GM10248 (cell line): ENCODE results near the gene OSBPL7.

Experiments used
- CTCF ChIA-PET: fragments of 300-600 bp; sonication (Branson Sonifier 250); formaldehyde crosslinking; extraction: SDS; loops from one replicate; lab custom pipeline; 2021; ENCODE audit warnings: antibody characterized with exemption; lab: Yijun Ruan, JAX
- POLR2A ChIA-PET: fragments of 350-650 bp; sonication (Branson Sonifier 250); formaldehyde crosslinking; extraction: SDS; loops from one replicate; lab custom pipeline; 2020; ENCODE audit warnings: antibody characterized with exemption; lab: Yijun Ruan, JAX
- DNase-seq: peaks from one replicate; pipeline ENCODE4 v3.0.0; 2012; ENCODE audit errors: extremely low spot score
- CTCF ChIP-seq: IDR thresholded peaks from 2 replicates; pipeline ENCODE4 v1.5.1; 2012; ENCODE audit warnings: mild to moderate bottlenecking, low read depth; ENCODE audit errors: extremely low read depth, missing control alignments, control extremely low read depth

Gene OSBPL7

DNA sequence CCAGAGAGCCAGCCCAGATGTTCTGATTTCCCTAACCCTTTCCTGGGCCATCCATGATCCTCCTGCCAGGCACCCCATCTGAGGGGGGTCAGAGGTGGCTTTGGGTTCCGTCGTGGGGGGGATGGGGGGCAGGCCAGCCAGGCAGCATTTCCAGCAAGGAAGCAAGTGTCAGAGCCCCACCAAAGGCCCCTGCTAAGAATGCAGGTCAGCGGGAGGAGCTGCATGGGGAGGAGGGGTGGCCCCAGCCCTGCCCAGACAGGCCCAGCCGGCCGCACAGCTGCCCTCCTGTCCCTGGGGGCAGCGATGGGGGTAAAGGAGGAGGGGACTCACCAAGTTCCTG, 21.8 kb upstream of the OSBPL7 start:
- no peak for DNase-seq
- ChIA-PET POLR2A (interaction anchor here (0.5 to 0.7 kb wide), 2 partner anchors 62 to 169 kb away, joined by 3 read pairs; no protein-coding TSS in a partner anchor), CTCF (interaction anchor here (0.7 to 25.0 kb wide), 24 partner anchors 9 to 779 kb away, joined by 3 to 687 read pairs (median 4); partner anchors contain the start of genes CDK5RAP3, LRRC46, MRPL10 and PNPO)
- no peak for TF ChIP-seq CTCF

DNA sequence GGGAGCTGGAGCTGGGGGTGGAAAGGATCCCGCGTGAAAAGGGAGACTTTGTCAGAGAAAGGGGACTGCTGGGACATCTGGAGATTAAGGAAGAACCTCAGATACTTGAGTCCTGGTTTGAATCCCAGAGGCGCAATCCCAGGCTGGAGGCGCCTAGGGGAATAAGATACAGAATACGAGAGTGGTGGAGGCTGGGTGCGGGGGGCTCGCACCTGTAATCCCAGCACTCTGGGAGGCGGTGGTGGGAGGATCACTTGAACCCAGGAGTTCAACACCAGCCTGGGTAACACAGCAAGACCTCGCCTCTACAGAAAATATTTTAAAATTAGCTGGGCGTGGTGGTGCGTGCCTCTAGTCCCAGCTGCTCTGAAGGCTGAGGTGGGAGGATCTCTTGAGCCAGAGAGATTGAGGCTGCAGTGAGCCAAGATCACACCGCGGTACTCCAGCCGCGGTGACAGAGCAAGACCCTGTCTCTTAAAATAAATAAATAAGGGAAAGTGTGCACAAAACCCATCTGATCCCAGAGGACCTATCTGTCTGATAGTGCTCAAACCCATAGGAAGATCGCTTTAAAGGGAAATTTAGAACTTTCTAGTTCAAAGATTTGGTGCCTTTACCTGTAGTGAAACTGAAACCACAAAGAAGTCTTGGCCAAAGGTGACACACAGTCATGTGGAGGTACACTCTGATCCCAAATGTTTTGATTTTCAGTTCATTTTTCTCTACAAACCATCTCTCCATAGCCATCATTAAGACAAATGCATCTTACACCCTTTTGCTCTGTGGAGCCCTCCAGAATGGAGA, 20.1 kb upstream of the OSBPL7 start:
- ChIA-PET CTCF (interaction anchor here (0.9 to 25.0 kb wide), 33 partner anchors 12 to 193 kb away, joined by 3 to 687 read pairs (median 4); partner anchors contain the start of genes CDK5RAP3, KPNB1, LRRC46 and MRPL10), POLR2A (no interaction called here)
- no peak for TF ChIP-seq CTCF
- no peak for DNase-seq

DNA sequence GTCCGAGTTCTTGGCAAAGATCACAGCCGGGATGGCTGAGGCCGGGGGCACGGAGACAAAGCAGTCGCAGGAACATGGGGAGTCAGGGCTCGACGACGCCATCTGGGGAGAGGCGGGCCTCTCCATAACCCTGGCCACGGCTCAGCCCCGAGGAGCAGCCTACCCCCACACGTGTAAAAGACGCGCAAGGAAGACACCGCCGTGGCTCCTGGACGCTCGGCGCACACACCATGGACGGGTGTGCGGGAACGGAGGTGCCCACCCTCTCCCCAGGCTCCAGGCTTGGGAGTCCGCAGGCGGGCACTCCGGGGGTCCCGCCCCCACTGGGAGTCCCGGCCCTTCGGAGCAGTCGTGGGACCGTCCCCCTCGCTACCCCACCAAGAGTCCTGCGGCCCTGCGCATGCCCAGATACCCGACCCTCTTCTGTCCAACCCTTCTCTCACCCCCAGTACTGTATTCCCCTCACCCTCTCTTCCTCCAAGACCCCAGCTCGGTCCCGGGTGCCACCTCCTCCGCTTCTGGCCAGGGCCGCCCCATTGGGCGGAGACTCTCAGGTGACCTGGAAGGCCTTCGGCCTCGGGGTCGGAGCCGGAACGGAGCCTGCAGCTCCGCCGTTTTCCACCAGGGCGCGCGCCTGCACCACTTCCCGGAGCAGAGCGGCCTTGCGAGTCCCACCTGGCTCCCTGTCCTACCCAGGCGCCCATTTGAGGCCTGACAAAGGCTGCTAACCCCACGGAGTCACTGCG, 19.3 kb upstream of the OSBPL7 start, which contains the start of gene SCRN2:
Gene SCRN2, minus strand, starts transcription at position 532 of the 746 bp plus-strand sequence. Its CDS starts 430 bp downstream, at position 102.
- DNase-seq = peak; percentile 93
- peak; percentile 95 for TF ChIP-seq CTCF
- CTCF ChIA-PET = interaction anchor here (0.7 to 25.0 kb wide), 30 partner anchors 11 to 194 kb away, joined by 3 to 687 read pairs (median 4); partner anchors contain the start of genes CDK5RAP3, KPNB1, LRRC46 and MRPL10
- POLR2A ChIA-PET = no interaction called here

DNA sequence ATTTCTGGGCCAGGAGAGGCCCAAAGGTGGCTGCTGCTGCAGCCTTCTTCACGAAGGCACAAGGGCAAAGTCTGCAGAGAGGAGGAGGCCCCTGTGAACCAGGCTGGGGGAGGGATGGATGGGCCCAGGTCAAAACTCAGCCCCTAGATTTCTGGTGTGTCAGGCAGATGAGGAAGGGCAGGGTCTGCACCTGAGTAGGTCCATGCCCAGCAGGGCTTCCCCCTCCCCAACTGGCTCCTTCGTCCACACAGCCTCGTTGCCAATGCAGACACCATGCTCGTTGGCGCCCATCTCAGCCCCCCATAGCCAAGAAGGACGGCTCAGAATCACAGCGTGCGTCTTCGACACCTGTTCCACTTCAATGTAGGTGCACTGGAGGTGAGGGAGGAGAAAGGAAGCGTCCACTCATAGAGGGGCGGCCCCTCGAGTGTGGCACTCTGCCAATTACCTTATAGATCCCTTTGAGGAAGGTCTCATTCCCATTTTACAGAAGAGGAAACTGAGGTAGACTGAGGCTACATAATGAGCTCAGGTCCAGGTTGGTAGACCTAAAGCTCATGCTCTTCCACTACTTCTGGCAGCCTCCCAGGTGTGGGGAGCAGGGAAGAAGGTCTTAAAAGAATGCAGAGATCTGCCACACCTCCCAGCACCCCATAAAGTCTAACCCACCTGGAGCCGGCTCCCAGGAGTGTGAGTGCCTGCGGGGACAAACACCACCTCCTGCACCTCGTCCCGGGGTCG, 18.6 kb upstream of the OSBPL7 start:
- ChIA-PET CTCF (interaction anchor here (0.6 to 25.0 kb wide), 24 partner anchors 10 to 190 kb away, joined by 3 to 687 read pairs (median 4); partner anchors contain the start of genes CDK5RAP3, KPNB1, LRRC46 and MRPL10), POLR2A (no interaction called here)
- no peak for TF ChIP-seq CTCF

DNA sequence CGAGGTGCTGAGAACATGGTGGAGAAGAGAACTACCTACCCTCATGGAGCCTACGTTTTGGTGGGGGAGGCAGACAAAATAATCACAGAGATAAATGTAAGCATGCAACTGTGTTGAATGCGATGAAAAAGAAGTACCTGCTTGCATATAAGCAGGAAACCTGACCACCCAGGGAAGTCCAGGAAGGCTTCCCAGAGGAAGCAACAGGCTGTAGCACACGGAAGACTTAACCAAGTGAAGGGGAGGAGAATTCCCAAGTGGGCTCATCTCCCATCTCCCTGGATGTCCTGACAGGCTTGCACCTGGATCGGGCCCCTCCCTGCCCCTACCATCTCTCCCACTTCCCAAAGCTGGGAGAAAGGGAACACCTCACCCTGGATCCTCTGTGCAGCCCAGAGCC, 17.5 kb upstream of the OSBPL7 start:
- TF ChIP-seq CTCF = no peak
- POLR2A ChIA-PET = no interaction called here
- no peak for DNase-seq
- CTCF ChIA-PET = interaction anchor here (0.7 to 25.0 kb wide), 4 partner anchors 16 to 179 kb away, joined by 3 to 687 read pairs (median 13); partner anchors contain the start of genes OSBPL7 and SP2

More for the DNA sequence above, 18.6 kb upstream of the OSBPL7 start:
- no peak for DNase-seq
